Fibroblast of the aortic adventitia (primary cell): ENCODE results near the gene FOXA3. TPM values are rescaled to one million over a fixed set of nuclear protein-coding genes. Genes with fewer than 3 reads are reported as not detected.
A peak's percentile ranks its signal among the peaks of the same experiment; 100 is the strongest.

Experiments used
- DNase-seq: peaks from one replicate; pipeline ENCODE4 v3.0.0-alpha.2; 2010; ENCODE audit warnings: low read depth
- H3K4me3 ChIP-seq: 2 replicates; pipeline ENCODE4 v1.5.1; 2011; ENCODE audit warnings: low read depth, mild to moderate bottlenecking, control low read depth, low read length, moderate library complexity
- CTCF ChIP-seq: IDR thresholded peaks from 2 replicates; pipeline ENCODE4 v1.5.1; 2011; ENCODE audit warnings: mild to moderate bottlenecking, low read length, control low read depth, inconsistent platforms; ENCODE audit not compliant: insufficient read depth
- total RNA-seq: library from RNA; depleted of rRNA; stranded (reverse); fragments of >200 nt; gene quantifications from 2 replicates; pipeline ENCODE4 v1.2.3, GENCODE V29; 2012; ENCODE audit warnings: low replicate concordance

The FOXA3 gene
- total RNA-seq, 1 donor = not detected

GRCh38 chr19:45828523-45828922, 35.6 kb upstream of the FOXA3 start:
- DNase-seq = no peak
- TF ChIP-seq CTCF = no peak
- H3K4me3 ChIP-seq = no peak overlapping the region

DNA sequence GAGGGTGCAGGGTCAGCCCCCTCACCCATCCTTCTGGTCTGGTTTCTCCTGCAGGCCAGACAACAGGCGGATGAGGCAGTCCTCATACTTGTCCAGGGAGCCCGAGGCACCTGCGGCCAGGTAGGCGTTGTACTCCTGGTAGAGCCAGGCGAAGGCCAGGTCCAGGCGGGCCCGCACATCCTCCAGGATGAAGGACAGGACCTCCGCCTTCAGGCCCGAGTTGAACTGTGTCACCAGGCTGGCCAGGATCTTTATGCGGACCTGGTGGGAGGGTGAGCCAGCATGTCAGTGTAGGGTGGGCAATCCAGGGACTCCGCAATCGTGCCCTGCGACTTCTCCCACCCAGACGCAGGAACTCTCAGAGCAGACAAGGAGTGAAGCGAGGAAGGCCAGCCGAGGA, 35.2 kb upstream of the FOXA3 start:
- no peak for DNase-seq
- TF ChIP-seq CTCF = no peak
- no peak overlapping the region for H3K4me3 ChIP-seq

DNA sequence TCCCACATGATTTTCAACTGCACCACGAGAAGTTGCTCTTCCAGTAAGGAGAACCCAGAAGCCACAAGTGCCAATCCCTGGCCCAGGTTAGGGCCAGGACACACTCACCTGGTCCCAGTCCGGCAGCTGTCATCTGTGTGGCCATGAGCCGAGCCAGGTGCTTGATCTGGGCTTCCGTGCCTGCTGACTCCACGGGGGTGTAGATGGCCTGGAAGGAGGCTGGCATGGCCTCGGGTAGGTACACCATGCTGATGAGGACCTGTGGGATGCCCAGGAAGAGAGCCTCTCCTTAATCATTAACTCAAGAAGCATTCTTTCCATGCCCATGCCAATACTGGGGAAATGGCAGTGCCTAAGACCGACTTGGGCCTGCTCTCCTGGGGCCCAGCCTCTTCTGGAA, 29.2 kb upstream of the FOXA3 start:
- no peak for TF ChIP-seq CTCF
- no peak for DNase-seq
- no peak overlapping the region for H3K4me3 ChIP-seq

GRCh38 chr19:45842198-45842597, 21.9 kb upstream of the FOXA3 start:
- H3K4me3 ChIP-seq = no peak overlapping the region
- DNase-seq = no peak
- no peak for TF ChIP-seq CTCF

GRCh38 chr19:45847663-45848062, 16.5 kb upstream of the FOXA3 start:
- no peak for DNase-seq
- no peak overlapping the region for H3K4me3 ChIP-seq
- no peak for TF ChIP-seq CTCF

DNA sequence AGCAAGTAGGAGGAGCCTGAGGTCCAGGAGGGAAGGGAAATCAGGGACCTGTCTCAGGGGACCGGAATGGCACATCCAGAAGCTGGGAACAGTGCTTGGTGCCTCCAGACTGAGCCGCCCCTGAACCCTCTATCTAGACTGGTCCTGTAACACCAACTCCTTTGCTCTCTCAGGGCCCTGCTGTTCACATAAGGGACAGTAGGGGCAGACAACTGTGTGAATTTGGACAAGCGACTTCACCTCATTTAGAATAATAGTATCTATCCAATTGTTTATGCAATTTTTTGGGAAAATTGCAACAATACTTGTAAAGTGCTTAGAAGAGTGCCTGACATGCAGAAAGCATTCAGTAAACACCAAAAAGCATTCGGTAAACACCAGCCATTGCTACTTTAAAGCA, 15.2 kb upstream of the FOXA3 start:
- TF ChIP-seq CTCF = peak; percentile 37
- no peak overlapping the region for H3K4me3 ChIP-seq
- peak; percentile 4 for DNase-seq

- no peak for DNase-seq
- no peak for TF ChIP-seq CTCF
- H3K4me3 ChIP-seq = no peak overlapping the region
Observed at GRCh38 chr19:45852145-45852750, 11.9 kb upstream of the FOXA3 start.
